Esophagus muscularis mucosa (tissue), 4 donors: ENCODE data around the gene DSP. TPM values are rescaled to one million over a fixed set of nuclear protein-coding genes. Genes with fewer than 3 reads are reported as not detected.
A peak's percentile ranks its signal among the peaks of the same experiment; 100 is the strongest.

Experiments used
- DNase-seq: peaks from one replicate; pipeline ENCODE4 v3.0.0-alpha.2; 2017; ENCODE audit errors: extremely low spot score
- H3K27ac ChIP-seq, 4 donors: fragments of 200-600 bp; sonication (generic); replicated peaks in 1 of 4; 1 replicate in 3 of 4; 2 replicates in 1 of 4; pipeline ENCODE4 v1.5.1; 2016 to 2019; ENCODE audit warnings: mild to moderate bottlenecking in 1 of 4
- H3K27me3 ChIP-seq, 4 donors: fragments of 200-600 bp; sonication (generic); one replicate each; pipeline versions ENCODE4 v1.5.1 to v1.6.0; 2016 to 2019
- H3K36me3 ChIP-seq, 4 donors: fragments of 200-600 bp; sonication (generic); one replicate each; pipeline ENCODE4 v1.5.1; 2016 to 2019
- H3K4me1 ChIP-seq, 4 donors: fragments of 200-600 bp; sonication (generic); one replicate each; pipeline ENCODE4 v1.5.1; 2016 to 2019
- H3K4me3 ChIP-seq, 4 donors: fragments of 200-600 bp; sonication (generic); 1 replicate in 2 of 4; 2 replicates in 2 of 4; pipeline ENCODE4 v1.5.1; 2016 to 2019; ENCODE audit warnings: mild to moderate bottlenecking in 4 of 4, moderate library complexity in 1 of 4
- H3K9me3 ChIP-seq, 4 donors: fragments of 200-600 bp; sonication (generic); 1 replicate in 3 of 4; 2 replicates in 1 of 4; pipeline ENCODE4 v1.5.1; 2016 to 2019
- CTCF ChIP-seq, 3 experiments: fragments of 200-600 bp in 2 of 3; fragments of 450-650 bp in 1 of 3; sonication (generic) in 2 of 3; IDR thresholded peaks; one replicate each; pipeline ENCODE4 v1.5.1; 2017 to 2019; ENCODE audit warnings: antibody characterized with exemption in 3 of 3, mild to moderate bottlenecking in 2 of 3, moderate library complexity in 1 of 3
- EP300 ChIP-seq: sonication (generic); formaldehyde crosslinking; IDR thresholded peaks from one replicate; pipeline ENCODE4 v1.6.1; 2017; ENCODE audit warnings: antibody characterized with exemption
- POLR2A ChIP-seq: fragments of 450-650 bp; IDR thresholded peaks from one replicate; pipeline ENCODE4 v1.6.1; 2017; ENCODE audit warnings: antibody characterized with exemption, moderate library complexity, mild to moderate bottlenecking, low read depth
- POLR2AphosphoS5 ChIP-seq, 2 donors: sonication (generic); formaldehyde crosslinking; IDR thresholded peaks; one replicate each; pipeline ENCODE4 v1.6.1; 2017; ENCODE audit warnings: antibody characterized with exemption in 2 of 2
- WGBS: methylation state at CpG from one replicate; pipeline ENCODE4 v1.1.5; 2018; 5-methylcytosine and 5-hydroxymethylcytosine counted together
- intact Hi-C: fragments of 100-400 bp; cut with DNase I; formaldehyde crosslinking; loops from one replicate; pipeline ENCODE4 v1.15.1; 2023
- total RNA-seq, 4 donors: library from RNA; depleted of rRNA; stranded (reverse); fragments of >200 nt; gene quantifications; one replicate each; pipeline versions ENCODE4 v1.1.0 to v1.2.1, GENCODE V29; 2016

Gene DSP
- total RNA-seq, 4 donors from 2014 or later, result 2.1 to 9.4 (median 5.9) TPM

- TF ChIP-seq EP300 (no peak), POLR2A (no peak), POLR2AphosphoS5 (IDR thresholded peaks at IDR 0.05) (no peak), CTCF (IDR thresholded peaks at IDR 0.05) (no peak)
- WGBS, result 68% methylated on average over 13 of the region's 13 CpGs
- DNase-seq, result peak; percentile 72
- Histone ChIP-seq H3K27ac (no peak overlapping the region), H3K4me3 (no peak overlapping the region), H3K9me3 (no peaks in the 10 kb centered on the region), H3K4me1 (peaks cover 8 to 29% (median 27%) of the 10 kb centered on the region in 4 donors), H3K27me3 (peaks cover 7 to 82% (median 30%) of the 10 kb centered on the region in 4 donors), H3K36me3 (no peaks in the 10 kb centered on the region)
- intact Hi-C loops, result no loop called here
Observed at GRCh38 chr6:7543789-7544424, 2.4 kb downstream of the DSP start.

- DNase-seq, result no peak
- 83% methylated on average over 3 of the region's 3 CpGs for WGBS
- no peaks in the 10 kb centered on the region for H3K36me3 ChIP-seq
- H3K27ac ChIP-seq, result no peak overlapping the region
- H3K9me3 ChIP-seq, result no peaks in the 10 kb centered on the region
- TF ChIP-seq EP300 (no peak), CTCF (IDR thresholded peaks at IDR 0.05) (no peak), POLR2AphosphoS5 (IDR thresholded peaks at IDR 0.05) (no peak), POLR2A (no peak)
- intact Hi-C loops, result no loop called here
- H3K27me3 ChIP-seq, result peaks cover 7 to 80% (median 30%) of the 10 kb centered on the region in 4 donors
- peaks cover 8 to 29% (median 27%) of the 10 kb centered on the region in 4 donors for H3K4me1 ChIP-seq
- no peak overlapping the region for H3K4me3 ChIP-seq
Observed at GRCh38 chr6:7544597-7544996, 3.1 kb downstream of the DSP start.

- Histone ChIP-seq H3K4me3 (no peak overlapping the region), H3K27me3 (peaks cover 7 to 78% (median 26%) of the 10 kb centered on the region in 4 donors), H3K4me1 (peaks cover 8 to 28% (median 27%) of the 10 kb centered on the region in 4 donors), H3K9me3 (no peaks in the 10 kb centered on the region), H3K36me3 (no peaks in the 10 kb centered on the region), H3K27ac (no peak overlapping the region)
- TF ChIP-seq CTCF (IDR thresholded peaks at IDR 0.05) (no peak), POLR2AphosphoS5 (IDR thresholded peaks at IDR 0.05) (no peak), EP300 (no peak), POLR2A (no peak)
- intact Hi-C loops, result no loop called here
- DNase-seq, result no peak
- WGBS, result 84% methylated on average over 12 of the region's 12 CpGs
Observed at GRCh38 chr6:7545316-7546019, 4.0 kb downstream of the DSP start.

GRCh38 chr6:7546020-7546369 is 4.5 kb downstream of the DSP start:
- TF ChIP-seq CTCF (IDR thresholded peaks at IDR 0.05), result no peak
- no peak for TF ChIP-seq POLR2A
- no peak for TF ChIP-seq POLR2AphosphoS5 (IDR thresholded peaks at IDR 0.05)
- TF ChIP-seq EP300, result no peak
- Histone ChIP-seq H3K4me1 (peaks cover 8 to 23% (median 22%) of the 10 kb centered on the region in 4 donors), H3K9me3 (no peaks in the 10 kb centered on the region), H3K4me3 (no peak overlapping the region), H3K27ac (no peak overlapping the region), H3K27me3 (peaks cover 7 to 73% (median 22%) of the 10 kb centered on the region in 4 donors), H3K36me3 (no peaks in the 10 kb centered on the region)
- intact Hi-C loops, result no loop called here
- DNase-seq, result peak; percentile 77
- 74% methylated on average over 6 of the region's 6 CpGs for WGBS
